Endothelial cell of umbilical vein (primary cell): ENCODE measurements around the gene RBM47. TPM values are rescaled to one million over a fixed set of nuclear protein-coding genes. Genes with fewer than 3 reads are reported as not detected.

ENCODE experiments used
- BruUV-seq: library from RNA; stranded (reverse); fragments of 400-500 nt; replicated peaks from 2 replicates; lab custom pipeline; 2021; lab: Mats Ljungman, UMichigan
- CTCF ChIA-PET: fragments of 300-600, 350-600 bp; sonication (Branson Sonifier 250); formaldehyde crosslinking; loops from one replicate; lab custom pipeline; 2021; ENCODE audit warnings: antibody characterized with exemption, inconsistent platforms; lab: Charles Lee
- POLR2A ChIA-PET: fragments of 300-600, 350-600 bp; sonication (Branson Sonifier 250); formaldehyde crosslinking; loops from one replicate; lab custom pipeline; 2021; ENCODE audit warnings: antibody characterized with exemption, inconsistent platforms; lab: Charles Lee
- DNase-seq: peaks from one replicate; pipeline ENCODE4 v3.0.0-alpha.2; 2011; ENCODE audit warnings: low read depth, low spot score
- FAIRE-seq: peaks from 2 replicates; lab custom pipeline; 2011; peaks lifted over from hg19 to GRCh38; lab: Jason Lieb, UNC
- H2AFZ ChIP-seq: 2 replicates; pipeline ENCODE4 v1.6.0; 2012; ENCODE audit warnings: low read depth, low read length, control low read depth, inconsistent platforms
- H3K27ac ChIP-seq: 2 replicates; pipeline ENCODE4 v1.5.1; 2011; ENCODE audit warnings: low read depth, mild to moderate bottlenecking, control low read depth, low read length, moderate library complexity; ENCODE audit not compliant: insufficient read depth
- H3K27me3 ChIP-seq, 2 experiments: 2 replicates each; pipeline versions ENCODE4 v1.6.0 to v1.6.1; 2011; ENCODE audit warnings: low read length in 2 of 2, mixed read lengths in 1 of 2; ENCODE audit not compliant: control insufficient read depth in 2 of 2, insufficient read depth in 2 of 2
- H3K36me3 ChIP-seq, 2 experiments: 2 replicates in 1 of 2; 3 replicates in 1 of 2; pipeline ENCODE4 v1.5.1; 2011; ENCODE audit warnings: low read length in 2 of 2, mild to moderate bottlenecking in 1 of 2, moderate library complexity in 1 of 2; ENCODE audit not compliant: control insufficient read depth in 2 of 2, insufficient read depth in 2 of 2; ENCODE audit errors: extremely low read depth in 1 of 2
- H3K4me1 ChIP-seq: 3 replicates; pipeline ENCODE4 v1.5.1; 2011; ENCODE audit warnings: mild to moderate bottlenecking, low read length; ENCODE audit not compliant: control insufficient read depth, insufficient read depth; ENCODE audit errors: extremely low read depth
- H3K4me2 ChIP-seq: 2 replicates; pipeline ENCODE4 v1.6.1; 2011; ENCODE audit warnings: low read length, control low read depth, mixed read lengths; ENCODE audit not compliant: insufficient read depth
- H3K4me3 ChIP-seq, 3 experiments: fragments of 200-600 bp in 1 of 3; sonication (generic), shearing (Covaris generic) in 1 of 3; replicated peaks in 1 of 3; 2 replicates each; pipeline ENCODE4 v1.5.1; 2011 to 2016; ENCODE audit warnings: control low read depth in 3 of 3, low read length in 3 of 3, mild to moderate bottlenecking in 2 of 3, inconsistent platforms in 1 of 3, low read depth in 1 of 3, moderate library complexity in 1 of 3; ENCODE audit not compliant: insufficient read depth in 1 of 3
- H3K79me2 ChIP-seq: 2 replicates; pipeline ENCODE4 v1.6.0; 2012; ENCODE audit warnings: low read length, inconsistent platforms; ENCODE audit not compliant: control insufficient read depth, insufficient read depth
- H3K9ac ChIP-seq: replicated peaks from 2 replicates; pipeline ENCODE3; 2011; ENCODE audit warnings: low read length, control low read depth; ENCODE audit not compliant: insufficient read depth; ENCODE audit errors: extremely low read depth
- H3K9me1 ChIP-seq: replicated peaks from 3 replicates; pipeline ENCODE4 v1.6.0; 2011; ENCODE audit warnings: mild to moderate bottlenecking, low read length; ENCODE audit not compliant: control insufficient read depth, insufficient read depth; ENCODE audit errors: extremely low read depth
- H3K9me3 ChIP-seq: replicated peaks from 2 replicates; pipeline ENCODE4 v1.5.1; 2012; ENCODE audit warnings: low read length, inconsistent platforms; ENCODE audit not compliant: control insufficient read depth, insufficient read depth
- H4K20me1 ChIP-seq: replicated peaks from 2 replicates; pipeline ENCODE3; 2011; ENCODE audit warnings: mild to moderate bottlenecking, low read length; ENCODE audit not compliant: control insufficient read depth, insufficient read depth; ENCODE audit errors: extremely low read depth
- EZH2 ChIP-seq: IDR thresholded peaks from 2 replicates; pipeline ENCODE4 v1.6.1; 2012; ENCODE audit warnings: borderline replicate concordance, low read depth, mild to moderate bottlenecking, moderate library complexity, low read length, inconsistent platforms; ENCODE audit not compliant: severe bottlenecking
- FOS ChIP-seq: IDR thresholded peaks from 2 replicates; pipeline ENCODE4 v1.6.1; 2011; ENCODE audit warnings: mild to moderate bottlenecking, low read length, moderate library complexity, borderline replicate concordance; ENCODE audit not compliant: insufficient read depth
- GATA2 ChIP-seq: IDR thresholded peaks from 2 replicates; pipeline ENCODE4 v1.7.0; 2011; ENCODE audit warnings: low read depth, mild to moderate bottlenecking, moderate library complexity, mixed read lengths, low read length; ENCODE audit not compliant: insufficient read length, insufficient read depth
- JUN ChIP-seq: IDR thresholded peaks from 2 replicates; pipeline ENCODE4 v1.6.1; 2011; ENCODE audit warnings: borderline replicate concordance, low read depth; ENCODE audit not compliant: insufficient read length, insufficient read depth
- MAX ChIP-seq: IDR thresholded peaks from 2 replicates; pipeline ENCODE4 v1.6.1; 2011; ENCODE audit not compliant: insufficient read depth, insufficient read length
- MYC ChIP-seq: IDR thresholded peaks from one replicate; pipeline ENCODE4 v1.6.1; 2011; ENCODE audit warnings: mild to moderate bottlenecking, low read depth, low read length
- POLR2A ChIP-seq: IDR thresholded peaks from 2 replicates; pipeline ENCODE4 v1.6.1; 2012; ENCODE audit warnings: low read depth, mild to moderate bottlenecking, control low read depth, low read length
- POLR2AphosphoS5 ChIP-seq: IDR thresholded peaks from 2 replicates; pipeline ENCODE4 v1.6.1; 2012; ENCODE audit warnings: low read depth, mild to moderate bottlenecking, control low read depth, low read length, moderate library complexity; ENCODE audit not compliant: insufficient read depth
- dilution Hi-C: fragments of 300-500 bp; cut with MboI; formaldehyde crosslinking; loops from one replicate; pipeline ENCODE4 v1.15.0; 2019; ENCODE audit warnings: low sequenced_read_pairs; ENCODE audit not compliant: extremely low pct_ligation_motif_present
- intact Hi-C: fragments of 100-400 bp; cut with micrococcal nuclease; formaldehyde crosslinking; loops from one replicate; pipeline ENCODE4 v1.10.0; 2022
- polyA plus RNA-seq, 4 experiments: library from polyadenylated mRNA; depleted of rRNA in 3 of 4; stranded (reverse) in 3 of 4; unstranded in 1 of 4; fragments of >200 nt; gene quantifications; 2 replicates each; pipeline versions ENCODE4 v1.2.1 to v1.2.3, GENCODE V29; 2011 to 2012; ENCODE audit warnings: missing spikeins in 1 of 4
- total RNA-seq: library from RNA; stranded (reverse); gene quantifications from 2 replicates; pipeline ENCODE4 v1.2.3, GENCODE V29; 2021
- TF ChIP-seq, protein P1 (sequence below), 2 donors: IDR thresholded peaks; 1 replicate in 1 of 2; 2 replicates in 1 of 2; pipeline ENCODE4 v1.5.1; 2011; ENCODE audit warnings: low read length in 2 of 2, mild to moderate bottlenecking in 2 of 2, moderate library complexity in 2 of 2, control low read depth in 1 of 2, inconsistent platforms in 1 of 2, low read depth in 1 of 2; ENCODE audit not compliant: insufficient read depth in 1 of 2; ENCODE audit errors: extremely low read depth in 1 of 2

RBM47 gene
- total and polyA plus RNA-seq, 2 donors (not counting 3 experiments of a cell fraction or from before 2014, with no cell fraction given): not detected

DNA sequence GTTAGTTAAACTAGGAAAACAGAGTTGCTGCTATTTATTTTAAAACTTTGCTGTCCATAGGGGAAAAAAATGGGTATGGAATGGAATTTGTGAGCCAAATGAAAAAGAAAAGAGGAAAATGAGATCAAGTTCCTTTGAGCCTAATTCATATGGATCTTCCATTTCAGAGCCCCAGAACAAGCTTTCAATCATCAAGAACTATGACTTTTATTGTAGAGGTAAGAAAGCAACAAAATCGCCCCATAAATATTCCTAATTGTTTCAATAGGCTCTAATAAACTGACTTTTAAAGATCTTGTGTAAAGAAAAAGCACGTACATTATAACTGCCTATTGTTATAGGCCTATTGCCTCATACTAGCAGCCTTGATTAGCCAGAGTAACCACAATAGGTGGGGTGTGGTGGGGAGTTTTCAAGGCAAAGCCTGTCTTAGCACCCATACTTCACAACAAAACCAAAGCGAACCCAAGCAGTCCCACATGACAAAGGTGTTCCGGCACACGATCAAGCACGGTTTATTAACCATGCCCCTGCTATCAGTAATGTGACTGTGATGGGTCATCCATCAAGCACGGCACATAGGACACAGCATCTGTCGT is 44.4 kb downstream of the RBM47 start:
- POLR2A ChIA-PET: no interaction called here
- H3K36me3 ChIP-seq: no peaks in the 10 kb centered on the region
- intact Hi-C loops (no loop called here), dilution Hi-C loops (no loop called here)
- H3K9me1 ChIP-seq: no peaks in the 10 kb centered on the region
- no peak overlapping the region for H3K27ac ChIP-seq
- DNase-seq (no peak), FAIRE-seq (no peak)
- CTCF ChIA-PET: no interaction called here
- H3K9me3 ChIP-seq: no peaks in the 10 kb centered on the region
- TF ChIP-seq MAX: no peak
- TF ChIP-seq POLR2AphosphoS5: no peak
- TF ChIP-seq FOS: no peak
- no peak for TF ChIP-seq JUN
- TF ChIP-seq GATA2: no peak
- TF ChIP-seq, protein P1, sequence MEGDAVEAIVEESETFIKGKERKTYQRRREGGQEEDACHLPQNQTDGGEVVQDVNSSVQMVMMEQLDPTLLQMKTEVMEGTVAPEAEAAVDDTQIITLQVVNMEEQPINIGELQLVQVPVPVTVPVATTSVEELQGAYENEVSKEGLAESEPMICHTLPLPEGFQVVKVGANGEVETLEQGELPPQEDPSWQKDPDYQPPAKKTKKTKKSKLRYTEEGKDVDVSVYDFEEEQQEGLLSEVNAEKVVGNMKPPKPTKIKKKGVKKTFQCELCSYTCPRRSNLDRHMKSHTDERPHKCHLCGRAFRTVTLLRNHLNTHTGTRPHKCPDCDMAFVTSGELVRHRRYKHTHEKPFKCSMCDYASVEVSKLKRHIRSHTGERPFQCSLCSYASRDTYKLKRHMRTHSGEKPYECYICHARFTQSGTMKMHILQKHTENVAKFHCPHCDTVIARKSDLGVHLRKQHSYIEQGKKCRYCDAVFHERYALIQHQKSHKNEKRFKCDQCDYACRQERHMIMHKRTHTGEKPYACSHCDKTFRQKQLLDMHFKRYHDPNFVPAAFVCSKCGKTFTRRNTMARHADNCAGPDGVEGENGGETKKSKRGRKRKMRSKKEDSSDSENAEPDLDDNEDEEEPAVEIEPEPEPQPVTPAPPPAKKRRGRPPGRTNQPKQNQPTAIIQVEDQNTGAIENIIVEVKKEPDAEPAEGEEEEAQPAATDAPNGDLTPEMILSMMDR (IDR thresholded peaks at IDR 0.05; ENCODE audit: extremely low read depth in 1 of 2, insufficient read depth in 1 of 2, low read depth in 1 of 2, low read length in 2 of 2): no peak
- TF ChIP-seq POLR2A: no peak
- no peak for TF ChIP-seq MYC
- TF ChIP-seq EZH2: no peak
- H3K4me3 ChIP-seq: no peak overlapping the region
- no peak overlapping the region for H3K9ac ChIP-seq
- H3K4me1 ChIP-seq: no peaks in the 10 kb centered on the region
- no peak overlapping the region for H2AFZ ChIP-seq
- no peaks in the 10 kb centered on the region for H4K20me1 ChIP-seq
- no peaks in the 10 kb centered on the region for H3K79me2 ChIP-seq
- no TSS peak for BruUV-seq
- no peak overlapping the region for H3K4me2 ChIP-seq
- peaks cover 7 to 10% of the 10 kb centered on the region in 2 experiments for H3K27me3 ChIP-seq
